Neural cell (in vitro differentiated cells): ENCODE measurements around the gene ALOXE3. TPM values are rescaled to one million over a fixed set of nuclear protein-coding genes. Genes with fewer than 3 reads are reported as not detected.

ENCODE experiments used
- H2AFZ ChIP-seq: fragments of 200-600, 300-800 bp; sonication (generic), shearing (Covaris generic); 2 replicates; pipeline ENCODE4 v1.6.0; 2014; ENCODE audit warnings: low read depth, mild to moderate bottlenecking, antibody characterized with exemption, low read length, moderate library complexity
- H3F3A ChIP-seq: fragments of 200-600 bp; shearing (Covaris generic); 2 replicates; pipeline ENCODE4 v1.6.1; 2016; ENCODE audit warnings: mild to moderate bottlenecking, moderate library complexity, mixed read lengths, antibody characterized with exemption, low read length; ENCODE audit not compliant: insufficient read depth, poor library complexity, severe bottlenecking
- H3K27ac ChIP-seq: fragments of 200-600, 300-800 bp; sonication (generic), shearing (Covaris generic); 2 replicates; pipeline ENCODE4 v1.5.1; 2014; ENCODE audit warnings: mild to moderate bottlenecking, low read length, moderate library complexity
- H3K27me3 ChIP-seq: fragments of 300-800, 200-600 bp; sonication (generic), shearing (Covaris generic); 2 replicates; pipeline ENCODE4 v1.6.0; 2014; ENCODE audit warnings: mild to moderate bottlenecking, low read depth, low read length, moderate library complexity; ENCODE audit not compliant: insufficient read depth
- H3K36me3 ChIP-seq: fragments of 300-800, 200-600 bp; sonication (generic), shearing (Covaris generic); 2 replicates; pipeline ENCODE4 v1.5.1; 2014; ENCODE audit warnings: mild to moderate bottlenecking, antibody characterized with exemption, low read length, moderate library complexity; ENCODE audit not compliant: insufficient read depth
- H3K4me2 ChIP-seq: fragments of 300-800, 200-600 bp; sonication (generic), shearing (Covaris generic); 2 replicates; pipeline ENCODE4 v1.6.0; 2014; ENCODE audit warnings: mild to moderate bottlenecking, low read length
- H3K4me3 ChIP-seq: fragments of 300-800, 200-600 bp; sonication (generic), shearing (Covaris generic); 2 replicates; pipeline ENCODE4 v1.5.1; 2014; ENCODE audit warnings: mild to moderate bottlenecking, low read length, moderate library complexity
- H3K79me2 ChIP-seq: fragments of 200-600 bp; shearing (Covaris generic); replicated peaks from 2 replicates; pipeline ENCODE4 v1.6.0; 2014; ENCODE audit warnings: mild to moderate bottlenecking, low read length, moderate library complexity; ENCODE audit not compliant: insufficient read depth
- H3K9ac ChIP-seq: fragments of 300-800, 200-600 bp; sonication (generic), shearing (Covaris generic); 2 replicates; pipeline ENCODE4 v1.6.1; 2016; ENCODE audit warnings: mild to moderate bottlenecking, low read length, mixed read lengths
- H3K9me2 ChIP-seq: fragments of 200-600 bp; shearing (Covaris generic); 2 replicates; pipeline ENCODE4 v1.6.1; 2016; ENCODE audit warnings: mild to moderate bottlenecking, low read length, mixed read lengths; ENCODE audit not compliant: insufficient read depth
- H3K9me3 ChIP-seq: fragments of 200-600, 300-800 bp; sonication (generic), shearing (Covaris generic); 2 replicates; pipeline ENCODE4 v1.6.1; 2016; ENCODE audit warnings: mild to moderate bottlenecking, mixed run types, low read length, moderate library complexity, mixed read lengths
- H4K20me1 ChIP-seq: fragments of 200-600 bp; shearing (Covaris generic); 2 replicates; pipeline ENCODE4 v1.6.1; 2016; ENCODE audit warnings: mild to moderate bottlenecking, mixed run types; ENCODE audit not compliant: insufficient read depth
- CTCF ChIP-seq: fragments of 450-650 bp; IDR thresholded peaks from 2 replicates; pipeline ENCODE4 v1.5.1; 2014; ENCODE audit warnings: antibody characterized with exemption, mild to moderate bottlenecking, moderate library complexity; ENCODE audit not compliant: poor library complexity, severe bottlenecking
- EP300 ChIP-seq: fragments of 450-650 bp; conservative IDR thresholded peaks from 2 replicates; pipeline ENCODE4 v1.6.1; 2014; ENCODE audit warnings: antibody characterized with exemption, mild to moderate bottlenecking, moderate library complexity; ENCODE audit not compliant: poor library complexity, severe bottlenecking
- EZH2 ChIP-seq: fragments of 200-600, 300-800 bp; shearing (Covaris generic), sonication (generic); IDR thresholded peaks from 2 replicates; pipeline ENCODE4 v1.6.1; 2014; ENCODE audit warnings: antibody characterized with exemption, low read length, borderline replicate concordance, mild to moderate bottlenecking; ENCODE audit not compliant: insufficient read depth, poor library complexity, severe bottlenecking
- MXI1 ChIP-seq: fragments of 450-650 bp; conservative IDR thresholded peaks from 2 replicates; pipeline ENCODE4 v1.6.1; 2014; ENCODE audit warnings: antibody characterized with exemption, mild to moderate bottlenecking; ENCODE audit not compliant: poor library complexity, severe bottlenecking
- POLR2AphosphoS5 ChIP-seq: IDR thresholded peaks from 2 replicates; pipeline ENCODE4 v1.6.1; 2012
- RAD21 ChIP-seq: fragments of 450-650 bp; conservative IDR thresholded peaks from 2 replicates; pipeline ENCODE4 v1.6.1; 2014; ENCODE audit warnings: antibody characterized with exemption, mild to moderate bottlenecking, moderate library complexity
- REST ChIP-seq: IDR thresholded peaks from 2 replicates; pipeline ENCODE4 v1.6.1; 2012; ENCODE audit warnings: borderline replicate concordance
- SMC3 ChIP-seq: fragments of 450-650 bp; conservative IDR thresholded peaks from 2 replicates; pipeline ENCODE4 v1.6.1; 2014; ENCODE audit warnings: antibody characterized with exemption, mild to moderate bottlenecking, moderate library complexity; ENCODE audit not compliant: poor library complexity
- TAF1 ChIP-seq: IDR thresholded peaks from 2 replicates; pipeline ENCODE4 v1.6.1; 2012; ENCODE audit warnings: low read depth
- polyA plus RNA-seq: library from polyadenylated mRNA; depleted of rRNA; stranded (reverse); fragments of >200 nt; gene quantifications from 2 replicates; pipeline ENCODE4 v1.2.3, GENCODE V29; 2014

The ALOXE3 gene
- polyA plus RNA-seq, 1 donor from 2014 or later: 0.77 TPM

- H3K9ac ChIP-seq: no peak overlapping the region
- H3K9me3 ChIP-seq: no peaks in the 10 kb centered on the region
- no peak overlapping the region for H3K4me2 ChIP-seq
- H3F3A ChIP-seq: no peaks in the 10 kb centered on the region
- no peaks in the 10 kb centered on the region for H3K79me2 ChIP-seq
- no peak overlapping the region for H2AFZ ChIP-seq
- TF ChIP-seq EZH2 (no peak), SMC3 (no peak), TAF1 (no peak), RAD21 (no peak), EP300 (no peak), REST (no peak), CTCF (no peak), MXI1 (no peak), POLR2AphosphoS5 (no peak)
- H3K27me3 ChIP-seq: no peaks in the 10 kb centered on the region
- H4K20me1 ChIP-seq: no peaks in the 10 kb centered on the region
- H3K9me2 ChIP-seq: no peaks in the 10 kb centered on the region
- H3K27ac ChIP-seq: no peak overlapping the region
- no peak overlapping the region for H3K4me3 ChIP-seq
- H3K36me3 ChIP-seq: no peaks in the 10 kb centered on the region
Measured at GRCh38 chr17:8095361-8095760, 23.0 kb downstream of the ALOXE3 start.

GRCh38 chr17:8091033-8091687 lies 27.2 kb downstream of the ALOXE3 start:
- Histone ChIP-seq H3K4me3 (no peak overlapping the region), H4K20me1 (no peaks in the 10 kb centered on the region), H3K27me3 (no peaks in the 10 kb centered on the region), H3K9me2 (no peaks in the 10 kb centered on the region), H3K27ac (no peak overlapping the region), H3K36me3 (no peaks in the 10 kb centered on the region), H3K4me2 (no peak overlapping the region), H2AFZ (no peak overlapping the region), H3F3A (no peaks in the 10 kb centered on the region), H3K79me2 (no peaks in the 10 kb centered on the region), H3K9ac (no peak overlapping the region), H3K9me3 (no peaks in the 10 kb centered on the region)
- TF ChIP-seq SMC3 (no peak), EP300 (no peak), CTCF (no peak), MXI1 (no peak), REST (no peak), RAD21 (no peak)
